Keratinocyte (primary cell): ENCODE measurements around the gene C2orf49. TPM values are rescaled to one million over a fixed set of nuclear protein-coding genes. Genes with fewer than 3 reads are reported as not detected.

ENCODE experiments used
- DNase-seq: peaks from one replicate; pipeline ENCODE4 v3.0.0-alpha.2; 2011; ENCODE audit warnings: low read depth, missing footprints, low spot score
- FAIRE-seq: peaks from 2 replicates; lab custom pipeline; 2011; peaks lifted over from hg19 to GRCh38; lab: Jason Lieb, UNC
- H2AFZ ChIP-seq: 2 replicates; pipeline ENCODE4 v1.6.0; 2012; ENCODE audit warnings: low read length, control low read depth, inconsistent platforms; ENCODE audit not compliant: control insufficient read depth
- H3K27ac ChIP-seq: 2 replicates; pipeline ENCODE4 v1.5.1; 2011; ENCODE audit warnings: low read length; ENCODE audit not compliant: control insufficient read depth, insufficient read depth
- H3K27me3 ChIP-seq: 3 replicates; pipeline ENCODE4 v1.6.0; 2011; ENCODE audit warnings: low read length; ENCODE audit not compliant: control insufficient read depth, insufficient read depth; ENCODE audit errors: extremely low read depth
- H3K36me3 ChIP-seq, 2 experiments: 2 replicates in 1 of 2; 3 replicates in 1 of 2; pipeline ENCODE4 v1.5.1; 2011; ENCODE audit warnings: low read length in 2 of 2, mild to moderate bottlenecking in 1 of 2; ENCODE audit not compliant: control insufficient read depth in 2 of 2, insufficient read depth in 2 of 2; ENCODE audit errors: extremely low read depth in 1 of 2
- H3K4me1 ChIP-seq: 3 replicates; pipeline ENCODE4 v1.5.1; 2011; ENCODE audit warnings: low read length; ENCODE audit not compliant: control insufficient read depth, insufficient read depth; ENCODE audit errors: extremely low read depth
- H3K4me2 ChIP-seq: 3 replicates; pipeline ENCODE4 v1.6.0; 2011; ENCODE audit warnings: low read depth, low read length; ENCODE audit not compliant: control insufficient read depth, insufficient read depth; ENCODE audit errors: extremely low read depth
- H3K4me3 ChIP-seq, 3 experiments: fragments of 200-600 bp in 1 of 3; sonication (generic) in 1 of 3; 2 replicates in 2 of 3; 3 replicates in 1 of 3; pipeline ENCODE4 v1.5.1; 2011 to 2016; ENCODE audit warnings: low read length in 3 of 3, mild to moderate bottlenecking in 3 of 3, control low read depth in 2 of 3, inconsistent platforms in 1 of 3, low read depth in 1 of 3, mixed read lengths in 1 of 3, mixed run types in 1 of 3, moderate library complexity in 1 of 3; ENCODE audit not compliant: control insufficient read depth in 2 of 3, insufficient read depth in 2 of 3; ENCODE audit errors: extremely low read depth in 1 of 3
- H3K79me2 ChIP-seq: 2 replicates; pipeline ENCODE4 v1.6.0; 2012; ENCODE audit warnings: low read length; ENCODE audit not compliant: control insufficient read depth, insufficient read depth
- H3K9ac ChIP-seq: 3 replicates; pipeline ENCODE4 v1.6.0; 2011; ENCODE audit warnings: low read length; ENCODE audit not compliant: control insufficient read depth, insufficient read depth; ENCODE audit errors: extremely low read depth
- H3K9me1 ChIP-seq: 3 replicates; pipeline ENCODE4 v1.6.0; 2011; ENCODE audit warnings: low read length; ENCODE audit not compliant: control insufficient read depth, insufficient read depth; ENCODE audit errors: extremely low read depth
- H3K9me3 ChIP-seq: 2 replicates; pipeline ENCODE4 v1.5.1; 2012; ENCODE audit warnings: low read depth, low read length; ENCODE audit not compliant: control insufficient read depth
- H4K20me1 ChIP-seq: 3 replicates; pipeline ENCODE4 v1.6.0; 2011; ENCODE audit warnings: low read length; ENCODE audit not compliant: control insufficient read depth, insufficient read depth; ENCODE audit errors: extremely low read depth
- CTCF ChIP-seq, 3 experiments: IDR thresholded peaks in 1 of 3; conservative IDR thresholded peaks in 1 of 3; optimal IDR thresholded peaks in 1 of 3; 2 replicates in 2 of 3; 3 replicates in 1 of 3; pipeline versions ENCODE3 to v1.5.1; 2011; ENCODE audit warnings: low read length in 3 of 3, mild to moderate bottlenecking in 3 of 3, moderate library complexity in 2 of 3, control low read depth in 1 of 3, inconsistent platforms in 1 of 3; ENCODE audit not compliant: insufficient read depth in 2 of 3; ENCODE audit errors: extremely low read depth in 1 of 3
- EZH2 ChIP-seq: IDR thresholded peaks from one replicate; pipeline ENCODE4 v1.6.1; 2012; ENCODE audit warnings: inconsistent platforms, mild to moderate bottlenecking, low read length, moderate library complexity
- dilution Hi-C: fragments of 300-500 bp; cut with MboI; formaldehyde crosslinking; loops from one replicate; pipeline ENCODE4 v1.7.0; 2020; ENCODE audit warnings: low sequenced_read_pairs; ENCODE audit not compliant: extremely low pct_ligation_motif_present
- polyA plus RNA-seq, 5 experiments: library from polyadenylated mRNA; depleted of rRNA in 3 of 5; stranded (reverse) in 3 of 5; stranded (forward) in 1 of 5; unstranded in 1 of 5; fragments of >200 nt; gene quantifications; 1 replicate in 1 of 5; 2 replicates in 3 of 5; 3 replicates in 1 of 5; pipeline versions ENCODE4 v1.2.1 to v1.2.3, GENCODE V29; 2011 to 2012; ENCODE audit warnings: missing spikeins in 2 of 5, low read depth in 1 of 5, low replicate concordance in 1 of 5

The C2orf49 gene
- polyA plus RNA-seq, 1 donor (not counting 4 experiments of a cell fraction or from before 2014, with no cell fraction given) = 19.4 TPM

- Histone ChIP-seq H3K4me2 (peak overlapping the region; percentile 0), H3K9me3 (no peaks in the 10 kb centered on the region), H3K27ac (no peak overlapping the region), H3K4me1 (peaks cover 60% of the 10 kb centered on the region), H3K4me3 (no peak overlapping the region), H3K79me2 (peaks cover 59% of the 10 kb centered on the region), H3K27me3 (no peaks in the 10 kb centered on the region), H2AFZ (no peak overlapping the region), H3K9me1 (no peaks in the 10 kb centered on the region), H4K20me1 (peaks cover 4% of the 10 kb centered on the region), H3K9ac (no peak overlapping the region), H3K36me3 (peaks cover 28 to 43% of the 10 kb centered on the region in 2 experiments)
- DNase-seq (no peak), FAIRE-seq (no peak)
- TF ChIP-seq EZH2 (no peak), CTCF (optimal IDR thresholded peaks at IDR 0.05 in 1 of 3, IDR thresholded peaks at IDR 0.05 in 1 of 3, conservative IDR thresholded peaks at IDR 0.05 in 1 of 3; ENCODE audit: extremely low read depth in 1 of 3, insufficient read depth in 2 of 3, low read length in 3 of 3) (no peak)
- dilution Hi-C loops = no loop called here
Measured at GRCh38 chr2:105380432-105381100, 43.2 kb downstream of the C2orf49 start.

- Histone ChIP-seq H3K4me3 (no peak overlapping the region), H3K9ac (no peak overlapping the region), H3K4me2 (peak overlapping the region; percentile 0), H3K9me3 (no peaks in the 10 kb centered on the region), H4K20me1 (peaks cover 4% of the 10 kb centered on the region), H3K79me2 (peaks cover 60% of the 10 kb centered on the region), H3K4me1 (peaks cover 54% of the 10 kb centered on the region), H3K27me3 (no peaks in the 10 kb centered on the region), H3K9me1 (no peaks in the 10 kb centered on the region), H3K27ac (no peak overlapping the region), H3K36me3 (peaks cover 35 to 45% of the 10 kb centered on the region in 2 experiments), H2AFZ (no peak overlapping the region)
- dilution Hi-C loops = no loop called here
- TF ChIP-seq EZH2 = no peak
- TF ChIP-seq CTCF (optimal IDR thresholded peaks at IDR 0.05 in 1 of 3, IDR thresholded peaks at IDR 0.05 in 1 of 3, conservative IDR thresholded peaks at IDR 0.05 in 1 of 3; ENCODE audit: extremely low read depth in 1 of 3, insufficient read depth in 2 of 3, low read length in 3 of 3) = no peak
- FAIRE-seq (no peak), DNase-seq (no peak)
Measured at GRCh38 chr2:105381101-105381668, 43.8 kb downstream of the C2orf49 start.
